Neural progenitor cell (in vitro differentiated cells): Measurements from ENCODE around the gene PSKH1. TPM values are rescaled to one million over a fixed set of nuclear protein-coding genes. Genes with fewer than 3 reads are reported as not detected.

ENCODE experiments used
- DNase-seq: peaks from one replicate; pipeline ENCODE4 v3.0.0-alpha.2; 2016; ENCODE audit warnings: low spot score
- H2AFZ ChIP-seq: fragments of 200-600 bp; sonication (generic); replicated peaks from 2 replicates; pipeline ENCODE4 v1.6.1; 2016; ENCODE audit warnings: antibody characterized with exemption
- H3F3A ChIP-seq: fragments of 200-600 bp; sonication (generic); 2 replicates; pipeline ENCODE4 v1.6.1; 2016; ENCODE audit warnings: antibody characterized with exemption, low read depth
- H3K27ac ChIP-seq: fragments of 200-600 bp; sonication (generic); 2 replicates; pipeline ENCODE4 v1.5.1; 2016; ENCODE audit warnings: mild to moderate bottlenecking
- H3K27me3 ChIP-seq: fragments of 200-600 bp; sonication (generic); 2 replicates; pipeline ENCODE4 v1.6.1; 2016; ENCODE audit warnings: mild to moderate bottlenecking, moderate library complexity
- H3K36me3 ChIP-seq: fragments of 200-600 bp; sonication (generic); 2 replicates; pipeline ENCODE4 v1.5.1; 2016
- H3K4me1 ChIP-seq: fragments of 200-600 bp; sonication (generic); 2 replicates; pipeline ENCODE4 v1.6.1; 2016; ENCODE audit warnings: mixed run types
- H3K4me2 ChIP-seq: fragments of 200-600 bp; sonication (generic); 2 replicates; pipeline ENCODE4 v1.6.1; 2016
- H3K4me3 ChIP-seq: fragments of 200-600 bp; sonication (generic); 2 replicates; pipeline ENCODE4 v1.5.1; 2016
- H3K79me2 ChIP-seq: fragments of 200-600 bp; sonication (generic); 2 replicates; pipeline ENCODE4 v1.6.1; 2016; ENCODE audit warnings: low read depth
- H3K9ac ChIP-seq: fragments of 200-600 bp; sonication (generic); 2 replicates; pipeline ENCODE4 v1.6.1; 2016
- H3K9me3 ChIP-seq: fragments of 200-600 bp; sonication (generic); 2 replicates; pipeline ENCODE4 v1.5.1; 2016; ENCODE audit warnings: low read depth
- H4K20me1 ChIP-seq: fragments of 200-600 bp; sonication (generic); 2 replicates; pipeline ENCODE4 v1.6.1; 2016; ENCODE audit warnings: low read depth
- H3K27ac Mint-ChIP-seq: 3 replicates; pipeline ENCODE4 v1.8.0; 2021; ENCODE audit warnings: mixed read lengths
- H3K27me3 Mint-ChIP-seq: 2 replicates; pipeline ENCODE4 v1.8.0; 2022; ENCODE audit warnings: low read depth, mild to moderate bottlenecking, inconsistent platforms, moderate library complexity, mixed read lengths; ENCODE audit not compliant: insufficient read depth
- H3K36me3 Mint-ChIP-seq: 3 replicates; pipeline ENCODE4 v1.8.0; 2021; ENCODE audit warnings: mixed read lengths
- H3K4me1 Mint-ChIP-seq: 3 replicates; pipeline ENCODE4 v1.8.0; 2021; ENCODE audit warnings: mixed read lengths
- H3K4me3 Mint-ChIP-seq: 3 replicates; pipeline ENCODE4 v1.8.0; 2021; ENCODE audit warnings: mild to moderate bottlenecking, moderate library complexity, mixed read lengths
- H3K9me3 Mint-ChIP-seq: 3 replicates; pipeline ENCODE4 v1.8.0; 2020; ENCODE audit warnings: mixed read lengths
- CTCF ChIP-seq: fragments of 200-600 bp; sonication (generic); IDR thresholded peaks from 2 replicates; pipeline ENCODE4 v1.5.1; 2017; ENCODE audit warnings: antibody characterized with exemption, mild to moderate bottlenecking
- EZH2 ChIP-seq: fragments of 200-600 bp; sonication (generic); IDR thresholded peaks from 2 replicates; pipeline ENCODE4 v1.6.1; 2017; ENCODE audit warnings: antibody characterized with exemption, mild to moderate bottlenecking, moderate library complexity
- EZH2phosphoT487 ChIP-seq: fragments of 200-600 bp; sonication (generic); IDR thresholded peaks from 2 replicates; pipeline ENCODE4 v1.6.1; 2017; ENCODE audit warnings: antibody characterized with exemption
- small RNA-seq: library from RNA; depleted of rRNA; stranded (forward); fragments of <200 nt; gene quantifications from one replicate; pipeline ENCODE3, GENCODE V24; 2015
- total RNA-seq: library from RNA; depleted of rRNA; stranded (reverse); fragments of >200 nt; gene quantifications from 2 replicates; pipeline ENCODE4 v1.2.3, GENCODE V29; 2015; ENCODE audit warnings: low replicate concordance

Gene PSKH1
- total RNA-seq, 1 donor from 2014 or later = 13.1 TPM

- no peaks in the 10 kb centered on the region for H3K36me3 ChIP-seq
- H3K27ac Mint-ChIP-seq = no peak overlapping the region
- TF ChIP-seq EZH2phosphoT487 (no peak), CTCF (no peak), EZH2 (no peak)
- H3K9me3 ChIP-seq = no peaks in the 10 kb centered on the region
- no peak for DNase-seq
- H3K27me3 ChIP-seq = no peaks in the 10 kb centered on the region
- H3K36me3 Mint-ChIP-seq = no peaks in the 10 kb centered on the region
- no peaks in the 10 kb centered on the region for H3K79me2 ChIP-seq
- no peak overlapping the region for H3K27ac ChIP-seq
- H2AFZ ChIP-seq = no peak overlapping the region
- no peak overlapping the region for H3K4me3 Mint-ChIP-seq
- H3F3A ChIP-seq = no peaks in the 10 kb centered on the region
- no peaks in the 10 kb centered on the region for H3K9me3 Mint-ChIP-seq
- peaks cover 14% of the 10 kb centered on the region for H3K27me3 Mint-ChIP-seq
- no peaks in the 10 kb centered on the region for H3K4me1 Mint-ChIP-seq
- no peak overlapping the region for H3K4me3 ChIP-seq
- no peak overlapping the region for H3K9ac ChIP-seq
- no peaks in the 10 kb centered on the region for H3K4me1 ChIP-seq
- no peaks in the 10 kb centered on the region for H4K20me1 ChIP-seq
- no peak overlapping the region for H3K4me2 ChIP-seq
Observed at GRCh38 chr16:67977005-67977404, 84.0 kb downstream of the PSKH1 start.

- TF ChIP-seq EZH2 (no peak), CTCF (no peak), EZH2phosphoT487 (no peak)
- H3K27ac Mint-ChIP-seq = no peak overlapping the region
- Histone ChIP-seq H2AFZ (no peak overlapping the region), H3K27ac (no peak overlapping the region), H3K4me1 (no peaks in the 10 kb centered on the region), H3K9me3 (no peaks in the 10 kb centered on the region), H3K9ac (no peak overlapping the region), H3K79me2 (no peaks in the 10 kb centered on the region), H4K20me1 (no peaks in the 10 kb centered on the region), H3K36me3 (no peaks in the 10 kb centered on the region), H3K27me3 (no peaks in the 10 kb centered on the region), H3F3A (no peaks in the 10 kb centered on the region), H3K4me2 (no peak overlapping the region), H3K4me3 (no peak overlapping the region)
- peaks cover 1% of the 10 kb centered on the region for H3K4me1 Mint-ChIP-seq
- no peaks in the 10 kb centered on the region for H3K9me3 Mint-ChIP-seq
- DNase-seq = no peak
- H3K36me3 Mint-ChIP-seq = no peaks in the 10 kb centered on the region
- no peak overlapping the region for H3K4me3 Mint-ChIP-seq
- peaks cover 13% of the 10 kb centered on the region for H3K27me3 Mint-ChIP-seq
Observed at GRCh38 chr16:67977469-67978227, 84.6 kb downstream of the PSKH1 start.

Small RNA genes lying within 50 kb of the gene (small RNA-seq; reads per million reads assigned to genes)
- gene AC040162.2 (not detected), gene NRN1L (not detected)

Other genes with a start within 250 kb of the PSKH1 start
- 14.5 and 18.2 TPM in 2 replicates for gene CARMIL2, start 248.1 kb upstream of the PSKH1 start, total RNA-seq
- 11.5 and 31.7 TPM in 2 replicates for gene ACD, start 233.0 kb upstream of the PSKH1 start, total RNA-seq
- gene PARD6A, start 232.3 kb upstream of the PSKH1 start, total RNA-seq = 2.7 and 8.7 TPM in 2 replicates
- 6.9 and 18.7 TPM in 2 replicates for gene ENKD1, start 226.5 kb upstream of the PSKH1 start, total RNA-seq
- gene C16orf86, start 226.4 kb upstream of the PSKH1 start, total RNA-seq = 0.24 and 6.0 TPM in 2 replicates
- gene GFOD2, start 173.9 kb upstream of the PSKH1 start, total RNA-seq = 13.2 and 21.4 TPM in 2 replicates
- gene RANBP10, start 86.7 kb upstream of the PSKH1 start, total RNA-seq = 11.4 and 12.3 TPM in 2 replicates
- 2.8 and 2.9 TPM in 2 replicates for gene TSNAXIP1, start 86.4 kb upstream of the PSKH1 start, total RNA-seq
- gene THAP11, start 50.9 kb upstream of the PSKH1 start, total RNA-seq = 27.3 and 46.5 TPM in 2 replicates
- gene NUTF2, start 46.3 kb upstream of the PSKH1 start, total RNA-seq = 133 and 221 TPM in 2 replicates
- 36.2 and 60.4 TPM in 2 replicates for gene CENPT, start 45.6 kb upstream of the PSKH1 start, total RNA-seq
- gene EDC4, start 20.2 kb upstream of the PSKH1 start, total RNA-seq = 32.7 and 54.2 TPM in 2 replicates
- 0.54 and 2.0 TPM in 2 replicates for gene NRN1L, start 8.4 kb upstream of the PSKH1 start, total RNA-seq
- gene CTRL, start 38.6 kb downstream of the PSKH1 start, total RNA-seq = 0.40 and 0.45 TPM in 2 replicates
- 1.2 and 4.4 TPM in 2 replicates for gene PSMB10, start 43.6 kb downstream of the PSKH1 start, total RNA-seq
- 1.5 and 4.9 TPM in 2 replicates for gene LCAT, start 50.9 kb downstream of the PSKH1 start, total RNA-seq
- gene SLC12A4, start 75.4 kb downstream of the PSKH1 start, total RNA-seq = 8.8 and 21.1 TPM in 2 replicates
- gene DPEP3, start 87.2 kb downstream of the PSKH1 start, total RNA-seq = 0.19 TPM in 1 of 2 replicates, not detected in the other
- not detected in 2 replicates for gene DPEP2, start 106.2 kb downstream of the PSKH1 start, total RNA-seq
- gene DPEP2NB, start 122.7 kb downstream of the PSKH1 start, total RNA-seq = not detected in 2 replicates
- gene DDX28, start 130.0 kb downstream of the PSKH1 start, total RNA-seq = 7.3 and 17.0 TPM in 2 replicates
- 22.7 and 22.9 TPM in 2 replicates for gene DUS2, start 130.0 kb downstream of the PSKH1 start, total RNA-seq
- 34.2 and 43.1 TPM in 2 replicates for gene NFATC3, start 192.1 kb downstream of the PSKH1 start, total RNA-seq